ENCODE results near the gene ADAMTS8.

Gene ADAMTS8

DNA sequence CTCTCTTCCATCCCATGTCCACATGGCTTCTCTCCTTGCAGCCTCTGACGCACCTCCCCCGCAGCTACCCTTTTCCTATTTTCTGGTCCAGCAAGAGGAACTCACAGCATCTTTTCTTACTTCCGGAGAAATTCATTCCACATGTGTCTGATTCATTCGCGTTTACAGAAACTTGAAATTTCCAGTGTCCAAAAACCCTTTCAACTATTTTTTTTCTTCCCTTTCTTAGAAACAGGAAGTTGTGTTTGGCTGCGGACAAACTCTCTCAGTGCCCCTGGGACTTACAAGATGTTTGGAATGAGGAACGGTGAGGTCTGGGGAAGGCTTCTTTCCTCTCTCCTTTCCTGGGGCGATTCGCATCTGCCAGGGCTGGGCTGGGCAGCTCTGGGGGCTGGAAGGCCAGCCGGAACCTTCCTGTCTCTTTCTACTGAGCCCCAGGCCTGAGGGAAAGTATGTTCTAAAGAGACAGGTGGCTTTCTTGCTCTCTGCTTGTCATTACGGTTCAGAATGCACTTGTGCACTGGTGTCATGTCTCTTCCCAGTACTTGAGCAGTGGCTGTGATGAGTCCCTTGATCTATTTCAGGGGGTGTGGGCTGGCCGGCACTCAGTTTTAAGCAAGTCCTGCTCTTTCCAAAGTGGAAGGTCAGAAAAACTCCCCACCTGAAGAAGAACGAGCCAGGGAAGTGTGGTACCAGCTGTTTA is 27.5 kb downstream of the ADAMTS8 start:
- Histone ChIP-seq H3K9me3 (ENCODE audit: insufficient read depth, low read depth, low read length) (no peaks in the 10 kb centered on the region), H3K4me2 (ENCODE audit: low read length) (no peak overlapping the region), H3K27me3 (ENCODE audit: insufficient read depth, low read length) (no peaks in the 10 kb centered on the region), H4K12ac (ENCODE audit: low read depth, low read length) (no peak overlapping the region), H3K27ac (ENCODE audit: low read depth, low read length) (no peak overlapping the region), H2BK12ac (ENCODE audit: low read length) (no peak overlapping the region), H4K91ac (ENCODE audit: low read depth, low read length) (no peak overlapping the region), H3K4ac (ENCODE audit: low read depth, low read length) (no peak overlapping the region), H3K18ac (ENCODE audit: low read length) (no peak overlapping the region), H3K36me3 (ENCODE audit: control insufficient read depth in 1 of 2, insufficient read depth in 2 of 2, low read length in 2 of 2) (no peaks in the 10 kb centered on the region), H3K4me3 (ENCODE audit: low read depth, low read length) (no peak overlapping the region), H3K79me2 (ENCODE audit: control insufficient read depth, insufficient read depth, low read length, poor library complexity) (no peaks in the 10 kb centered on the region), H3K4me1 (ENCODE audit: control insufficient read depth in 1 of 2, insufficient read depth in 2 of 2, low read length in 2 of 2) (peaks cover 18% of the 10 kb centered on the region in 2 experiments), H2BK120ac (ENCODE audit: insufficient read depth, low read length, poor library complexity) (no peak overlapping the region), H4K8ac (ENCODE audit: low read depth, low read length) (no peak overlapping the region), H3K79me1 (ENCODE audit: low read length) (peaks cover 1% of the 10 kb centered on the region), H2AK5ac (ENCODE audit: low read length) (no peak overlapping the region), H2AFZ (ENCODE audit: insufficient read depth, low read length, poor library complexity) (no peak overlapping the region), H3K9ac (ENCODE audit: low read length) (peak overlapping the region; percentile 47), H3K14ac (ENCODE audit: low read length) (no peak overlapping the region), H2BK5ac (ENCODE audit: low read depth, low read length, poor library complexity) (no peak overlapping the region), H3K23ac (ENCODE audit: low read length) (no peak overlapping the region)
- no CpG with 5 or more reads among the region's 13 CpGs for WGBS (ENCODE audit: extremely low coverage, insufficient coverage, insufficient read length)
- DNase-seq, result peak; percentile 34 to 47

DNA sequence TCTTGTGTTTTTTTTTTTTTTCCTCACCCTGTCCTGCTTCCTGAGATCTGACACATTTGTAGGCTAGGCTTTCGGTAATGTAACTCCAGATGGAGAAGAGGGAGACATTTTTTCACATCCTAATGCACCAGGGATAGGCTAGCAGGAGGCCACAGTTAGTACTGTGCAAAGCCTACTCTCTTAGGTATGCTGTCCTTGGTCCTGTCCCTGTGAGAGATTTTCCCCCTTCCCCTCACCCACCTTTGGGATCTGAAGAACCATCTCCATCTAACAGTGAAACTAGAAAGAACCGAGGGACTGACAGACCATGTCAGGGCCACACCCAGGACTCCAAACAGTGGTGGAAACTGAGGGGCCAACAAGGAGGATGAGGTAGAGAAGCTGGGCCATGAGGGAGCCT is 29.2 kb downstream of the ADAMTS8 start:
- no peak overlapping the region for H3K4me3 ChIP-seq (ENCODE audit: low read depth, low read length)

GRCh38 chr11:130397780-130398179 is 30.6 kb downstream of the ADAMTS8 start:
- no peak overlapping the region for H3K18ac ChIP-seq (ENCODE audit: low read length)
- H3K4me1 ChIP-seq (ENCODE audit: control insufficient read depth in 1 of 2, insufficient read depth in 2 of 2, low read length in 2 of 2), result peaks cover 6 to 8% of the 10 kb centered on the region in 2 experiments
- no CpG with 5 or more reads among the region's 5 CpGs for WGBS (ENCODE audit: extremely low coverage, insufficient coverage, insufficient read length)
- no peak overlapping the region for H4K12ac ChIP-seq (ENCODE audit: low read depth, low read length)
- H3K79me1 ChIP-seq (ENCODE audit: low read length), result peaks cover 1% of the 10 kb centered on the region
- no peak for DNase-seq
- no peak overlapping the region for H4K91ac ChIP-seq (ENCODE audit: low read depth, low read length)
- no peak overlapping the region for H3K4ac ChIP-seq (ENCODE audit: low read depth, low read length)
- H2AK5ac ChIP-seq (ENCODE audit: low read length), result no peak overlapping the region
- no peaks in the 10 kb centered on the region for H3K9me3 ChIP-seq (ENCODE audit: insufficient read depth, low read depth, low read length)
- no peak overlapping the region for H2AFZ ChIP-seq (ENCODE audit: insufficient read depth, low read length, poor library complexity)
- H3K27me3 ChIP-seq (ENCODE audit: insufficient read depth, low read length), result no peaks in the 10 kb centered on the region
- H3K4me2 ChIP-seq (ENCODE audit: low read length), result no peak overlapping the region
- no peaks in the 10 kb centered on the region for H3K36me3 ChIP-seq (ENCODE audit: control insufficient read depth in 1 of 2, insufficient read depth in 2 of 2, low read length in 2 of 2)
- H3K9ac ChIP-seq (ENCODE audit: low read length), result no peak overlapping the region
- H4K8ac ChIP-seq (ENCODE audit: low read depth, low read length), result no peak overlapping the region
- no peaks in the 10 kb centered on the region for H3K79me2 ChIP-seq (ENCODE audit: control insufficient read depth, insufficient read depth, low read length, poor library complexity)
- H3K23ac ChIP-seq (ENCODE audit: low read length), result no peak overlapping the region
- H2BK120ac ChIP-seq (ENCODE audit: insufficient read depth, low read length, poor library complexity), result no peak overlapping the region
- no peak overlapping the region for H3K14ac ChIP-seq (ENCODE audit: low read length)
- no peak overlapping the region for H3K4me3 ChIP-seq (ENCODE audit: low read depth, low read length)
- H3K27ac ChIP-seq (ENCODE audit: low read depth, low read length), result no peak overlapping the region
- no peak overlapping the region for H2BK12ac ChIP-seq (ENCODE audit: low read length)
- H2BK5ac ChIP-seq (ENCODE audit: low read depth, low read length, poor library complexity), result no peak overlapping the region

More for the DNA sequence above, 29.2 kb downstream of the ADAMTS8 start:
- Histone ChIP-seq H3K4me1 (ENCODE audit: control insufficient read depth in 1 of 2, insufficient read depth in 2 of 2, low read length in 2 of 2) (peaks cover 18% of the 10 kb centered on the region in 2 experiments), H3K4ac (ENCODE audit: low read depth, low read length) (no peak overlapping the region), H3K9ac (ENCODE audit: low read length) (no peak overlapping the region), H3K36me3 (ENCODE audit: control insufficient read depth in 1 of 2, insufficient read depth in 2 of 2, low read length in 2 of 2) (no peaks in the 10 kb centered on the region), H4K12ac (ENCODE audit: low read depth, low read length) (no peak overlapping the region), H4K8ac (ENCODE audit: low read depth, low read length) (no peak overlapping the region), H3K18ac (ENCODE audit: low read length) (no peak overlapping the region), H3K27ac (ENCODE audit: low read depth, low read length) (no peak overlapping the region), H3K79me1 (ENCODE audit: low read length) (peaks cover 1% of the 10 kb centered on the region), H3K4me2 (ENCODE audit: low read length) (no peak overlapping the region), H2BK12ac (ENCODE audit: low read length) (no peak overlapping the region), H3K9me3 (ENCODE audit: insufficient read depth, low read depth, low read length) (no peaks in the 10 kb centered on the region), H3K79me2 (ENCODE audit: control insufficient read depth, insufficient read depth, low read length, poor library complexity) (no peaks in the 10 kb centered on the region), H2AK5ac (ENCODE audit: low read length) (no peak overlapping the region), H2BK120ac (ENCODE audit: insufficient read depth, low read length, poor library complexity) (no peak overlapping the region), H2BK5ac (ENCODE audit: low read depth, low read length, poor library complexity) (no peak overlapping the region), H3K14ac (ENCODE audit: low read length) (no peak overlapping the region), H3K23ac (ENCODE audit: low read length) (no peak overlapping the region), H4K91ac (ENCODE audit: low read depth, low read length) (no peak overlapping the region), H2AFZ (ENCODE audit: insufficient read depth, low read length, poor library complexity) (no peak overlapping the region), H3K27me3 (ENCODE audit: insufficient read depth, low read length) (no peaks in the 10 kb centered on the region)
- DNase-seq, result no peak
- WGBS (ENCODE audit: extremely low coverage, insufficient coverage, insufficient read length), result no CpG with 5 or more reads among the region's 2 CpGs

DNA sequence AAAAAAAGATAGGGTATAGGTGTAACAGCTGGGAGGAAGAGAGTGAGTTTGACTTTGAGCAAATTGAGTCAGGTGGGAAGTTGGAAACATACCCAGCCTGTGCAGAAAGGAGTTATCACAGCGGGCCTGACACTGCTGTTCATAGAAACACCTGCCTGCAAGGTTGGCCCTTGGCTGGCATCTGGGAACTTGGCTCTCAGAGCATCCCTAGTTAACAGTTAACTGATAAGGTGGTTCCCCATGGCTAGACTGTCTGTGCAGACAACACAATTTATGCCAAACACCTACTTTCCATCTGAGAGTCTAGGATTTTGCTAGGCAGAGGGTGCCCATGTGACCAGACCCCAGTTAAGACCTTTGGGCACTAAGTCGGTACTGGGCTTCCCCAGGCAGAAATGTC is 31.4 kb downstream of the ADAMTS8 start:
- Histone ChIP-seq H3K18ac (ENCODE audit: low read length) (no peak overlapping the region), H3K14ac (ENCODE audit: low read length) (no peak overlapping the region), H3K79me1 (ENCODE audit: low read length) (no peaks in the 10 kb centered on the region), H2AK5ac (ENCODE audit: low read length) (no peak overlapping the region), H3K4me2 (ENCODE audit: low read length) (no peak overlapping the region), H3K36me3 (ENCODE audit: control insufficient read depth in 1 of 2, insufficient read depth in 2 of 2, low read length in 2 of 2) (no peaks in the 10 kb centered on the region), H3K4ac (ENCODE audit: low read depth, low read length) (no peak overlapping the region), H3K27me3 (ENCODE audit: insufficient read depth, low read length) (no peaks in the 10 kb centered on the region), H3K4me3 (ENCODE audit: low read depth, low read length) (no peak overlapping the region), H3K4me1 (ENCODE audit: control insufficient read depth in 1 of 2, insufficient read depth in 2 of 2, low read length in 2 of 2) (peaks cover 6 to 8% of the 10 kb centered on the region in 2 experiments), H4K8ac (ENCODE audit: low read depth, low read length) (no peak overlapping the region), H2BK120ac (ENCODE audit: insufficient read depth, low read length, poor library complexity) (no peak overlapping the region), H3K79me2 (ENCODE audit: control insufficient read depth, insufficient read depth, low read length, poor library complexity) (no peaks in the 10 kb centered on the region), H2AFZ (ENCODE audit: insufficient read depth, low read length, poor library complexity) (no peak overlapping the region), H3K23ac (ENCODE audit: low read length) (no peak overlapping the region), H3K9ac (ENCODE audit: low read length) (no peak overlapping the region), H2BK5ac (ENCODE audit: low read depth, low read length, poor library complexity) (no peak overlapping the region), H3K9me3 (ENCODE audit: insufficient read depth, low read depth, low read length) (no peaks in the 10 kb centered on the region), H4K91ac (ENCODE audit: low read depth, low read length) (no peak overlapping the region), H3K27ac (ENCODE audit: low read depth, low read length) (no peak overlapping the region), H2BK12ac (ENCODE audit: low read length) (no peak overlapping the region), H4K12ac (ENCODE audit: low read depth, low read length) (no peak overlapping the region)
- no CpG with 5 or more reads among the region's 2 CpGs for WGBS (ENCODE audit: extremely low coverage, insufficient coverage, insufficient read length)
- DNase-seq, result no peak
